Gastroesophageal sphincter (tissue), 4 donors: ENCODE data around the gene KRTAP1-5. TPM values are rescaled to one million over a fixed set of nuclear protein-coding genes. Genes with fewer than 3 reads are reported as not detected.

Experiments used
- ATAC-seq: fragments of 150-250 bp; one replicate; pipeline ENCODE4 v1.9.1; 2016; ENCODE audit warnings: mild to moderate bottlenecking, moderate library complexity
- H3K27ac ChIP-seq, 4 donors: fragments of 200-600 bp; sonication (generic) in 3 of 4; 1 replicate in 3 of 4; 2 replicates in 1 of 4; pipeline ENCODE4 v1.5.1; 2016 to 2019
- H3K27me3 ChIP-seq: fragments of 200-600 bp; sonication (generic); one replicate; pipeline ENCODE4 v1.5.1; 2019
- H3K36me3 ChIP-seq, 2 donors: fragments of 200-600 bp; sonication (generic); one replicate each; pipeline ENCODE4 v1.5.1; 2019; ENCODE audit warnings: control low read depth in 1 of 2
- H3K4me1 ChIP-seq, 3 donors: fragments of 200-600 bp; sonication (generic); 1 replicate in 2 of 3; 2 replicates in 1 of 3; pipeline ENCODE4 v1.5.1; 2016 to 2019; ENCODE audit warnings: control low read depth in 2 of 3
- H3K4me3 ChIP-seq, 2 donors: fragments of 200-600 bp; sonication (generic); one replicate each; pipeline ENCODE4 v1.5.1; 2019; ENCODE audit warnings: mild to moderate bottlenecking in 1 of 2, moderate library complexity in 1 of 2
- H3K9me3 ChIP-seq, 3 donors: fragments of 200-600 bp; sonication (generic); one replicate each; pipeline ENCODE4 v1.5.1; 2017 to 2019; ENCODE audit warnings: control low read depth in 2 of 3
- EP300 ChIP-seq: sonication (generic); formaldehyde crosslinking; IDR thresholded peaks from one replicate; pipeline ENCODE4 v1.6.1; 2017; ENCODE audit warnings: antibody characterized with exemption, mild to moderate bottlenecking
- POLR2A ChIP-seq, 2 donors: fragments of 450-650 bp; IDR thresholded peaks; one replicate each; pipeline ENCODE4 v1.6.1; 2017; ENCODE audit warnings: antibody characterized with exemption in 2 of 2, mild to moderate bottlenecking in 2 of 2, moderate library complexity in 1 of 2
- POLR2AphosphoS5 ChIP-seq: sonication (generic); formaldehyde crosslinking; IDR thresholded peaks from one replicate; pipeline ENCODE4 v1.6.1; 2017; ENCODE audit warnings: antibody characterized with exemption
- WGBS, 2 donors: methylation state at CpG; one replicate each; pipeline ENCODE4 v1.1.5; 2018; ENCODE audit warnings: low coverage in 1 of 2; 5-methylcytosine and 5-hydroxymethylcytosine counted together
- total RNA-seq, 4 donors: library from RNA; depleted of rRNA; stranded (reverse); fragments of >200 nt; gene quantifications; one replicate each; pipeline ENCODE4 v1.1.0, GENCODE V29; 2016
- TF ChIP-seq, protein P1 (sequence below), 4 experiments: fragments of 200-600 bp in 2 of 4; fragments of 450-650 bp in 2 of 4; sonication (generic) in 1 of 4; IDR thresholded peaks; one replicate each; pipeline ENCODE4 v1.5.1; 2017 to 2019; ENCODE audit warnings: antibody characterized with exemption in 4 of 4, mild to moderate bottlenecking in 2 of 4, moderate library complexity in 2 of 4

Gene KRTAP1-5
- total RNA-seq, 4 donors from 2014 or later, result not detected

DNA sequence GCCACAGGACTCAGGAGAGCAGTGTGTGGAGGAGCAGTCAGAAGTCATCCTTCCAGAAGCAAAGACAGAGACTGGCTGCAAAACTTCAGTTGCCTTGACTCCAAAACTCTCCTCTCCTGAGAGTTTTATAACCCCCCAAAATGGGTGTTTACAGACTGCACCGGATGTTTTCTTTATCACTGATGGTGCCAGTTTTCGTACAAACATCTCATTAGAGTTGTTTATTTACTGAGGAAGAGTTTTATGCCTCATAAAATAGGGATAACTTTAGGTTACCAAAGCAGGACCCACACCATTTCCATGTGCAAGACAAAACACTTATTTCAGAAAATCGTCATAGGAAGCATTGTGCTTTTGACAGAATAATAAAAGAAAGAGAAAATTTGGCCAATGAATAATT, 42.8 kb downstream of the KRTAP1-5 start, which contains the start of gene KRT40:
KRT40 (minus strand) TSS at position 101 of the 400 bp plus-strand sequence; CDS start at position 48, 53 bp downstream.
- H3K4me3 ChIP-seq, result no peak within 1 kb of the TSS
- WGBS, 2 donors, result 53 to 70% methylated on average over 3 of the region's 3 CpGs
- peaks cover 0 to 8% (median 0%) of the 10 kb centered on the region in 3 donors for H3K4me1 ChIP-seq
- H3K9me3 ChIP-seq, result no peaks in the 10 kb centered on the region
- TF ChIP-seq POLR2A (IDR thresholded peaks at IDR 0.05) (no peak), EP300 (no peak), POLR2AphosphoS5 (no peak)
- TF ChIP-seq, protein P1, sequence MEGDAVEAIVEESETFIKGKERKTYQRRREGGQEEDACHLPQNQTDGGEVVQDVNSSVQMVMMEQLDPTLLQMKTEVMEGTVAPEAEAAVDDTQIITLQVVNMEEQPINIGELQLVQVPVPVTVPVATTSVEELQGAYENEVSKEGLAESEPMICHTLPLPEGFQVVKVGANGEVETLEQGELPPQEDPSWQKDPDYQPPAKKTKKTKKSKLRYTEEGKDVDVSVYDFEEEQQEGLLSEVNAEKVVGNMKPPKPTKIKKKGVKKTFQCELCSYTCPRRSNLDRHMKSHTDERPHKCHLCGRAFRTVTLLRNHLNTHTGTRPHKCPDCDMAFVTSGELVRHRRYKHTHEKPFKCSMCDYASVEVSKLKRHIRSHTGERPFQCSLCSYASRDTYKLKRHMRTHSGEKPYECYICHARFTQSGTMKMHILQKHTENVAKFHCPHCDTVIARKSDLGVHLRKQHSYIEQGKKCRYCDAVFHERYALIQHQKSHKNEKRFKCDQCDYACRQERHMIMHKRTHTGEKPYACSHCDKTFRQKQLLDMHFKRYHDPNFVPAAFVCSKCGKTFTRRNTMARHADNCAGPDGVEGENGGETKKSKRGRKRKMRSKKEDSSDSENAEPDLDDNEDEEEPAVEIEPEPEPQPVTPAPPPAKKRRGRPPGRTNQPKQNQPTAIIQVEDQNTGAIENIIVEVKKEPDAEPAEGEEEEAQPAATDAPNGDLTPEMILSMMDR (IDR thresholded peaks at IDR 0.05), result no peak
- peaks cover 18% of the 10 kb centered on the region for H3K27me3 ChIP-seq
- no peak for ATAC-seq
- H3K36me3 ChIP-seq, result no peaks in the 10 kb centered on the region
- no peak within 1 kb of the TSS for H3K27ac ChIP-seq

- TF ChIP-seq POLR2A (IDR thresholded peaks at IDR 0.05), result no peak
- no peak for TF ChIP-seq POLR2AphosphoS5
- TF ChIP-seq, protein P1 (IDR thresholded peaks at IDR 0.05), result no peak
- TF ChIP-seq EP300, result no peak
- no peaks in the 10 kb centered on the region for H3K36me3 ChIP-seq
- peaks cover 22% of the 10 kb centered on the region for H3K27me3 ChIP-seq
- no peaks in the 10 kb centered on the region for H3K9me3 ChIP-seq
- 48 to 94% methylated on average over 2 to 5 of the region's 5 CpGs for WGBS, 2 donors
- H3K27ac ChIP-seq, result no peak overlapping the region
- no peak for ATAC-seq
- no peak overlapping the region for H3K4me3 ChIP-seq
- H3K4me1 ChIP-seq, result peaks cover 0 to 8% (median 0%) of the 10 kb centered on the region in 3 donors
These were observed 45.9 kb downstream of the KRTAP1-5 start for GRCh38 chr17:40981115-40981514.

DNA sequence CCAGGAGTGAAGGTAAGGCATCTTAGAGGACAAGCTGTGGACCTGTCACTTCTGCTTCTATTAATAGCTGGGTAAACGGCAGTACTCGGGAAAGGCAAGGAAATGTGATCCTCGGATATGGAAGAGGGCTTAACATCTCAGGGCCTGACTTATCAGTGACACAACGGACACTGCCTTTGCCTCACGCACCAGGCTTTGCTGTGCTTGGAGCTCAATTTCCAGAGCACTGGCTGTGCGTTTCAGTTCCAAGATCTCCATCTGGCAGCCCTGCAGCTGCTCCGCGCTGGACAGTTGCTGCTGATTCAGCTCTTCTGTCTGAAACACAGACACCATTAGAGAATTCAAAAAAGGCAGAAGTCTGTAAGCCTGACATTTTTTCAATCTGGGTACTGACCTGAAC, 46.4 kb downstream of the KRTAP1-5 start:
- Histone ChIP-seq H3K9me3 (no peaks in the 10 kb centered on the region), H3K27ac (no peak overlapping the region), H3K36me3 (no peaks in the 10 kb centered on the region), H3K4me1 (peaks cover 0 to 8% (median 0%) of the 10 kb centered on the region in 3 donors), H3K4me3 (no peak overlapping the region), H3K27me3 (peaks cover 26% of the 10 kb centered on the region)
- TF ChIP-seq EP300, result no peak
- TF ChIP-seq, protein P1 (IDR thresholded peaks at IDR 0.05), result no peak
- TF ChIP-seq POLR2AphosphoS5, result no peak
- no peak for ATAC-seq
- WGBS, 2 donors, result 4% methylated on average over 5 to 7 of the region's 8 CpGs

DNA sequence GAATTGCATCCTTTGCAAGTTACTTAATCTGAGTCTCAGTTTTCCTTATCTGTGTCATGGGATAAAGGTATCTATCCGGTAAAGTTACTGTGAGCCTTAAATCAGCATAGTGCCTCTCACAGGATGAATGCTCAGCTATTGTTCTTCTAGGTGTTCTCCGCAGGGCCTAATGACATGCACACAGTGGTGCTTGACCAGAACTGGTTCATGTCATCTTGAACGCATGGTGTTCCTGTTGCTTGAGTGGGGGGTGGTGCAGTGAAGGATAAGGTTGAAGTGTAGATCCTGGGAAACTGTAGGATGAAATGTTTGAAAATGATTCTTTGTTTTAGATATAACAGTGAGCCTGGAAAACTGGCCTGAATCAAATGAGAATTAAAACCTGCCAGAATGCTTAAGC, 46.9 kb downstream of the KRTAP1-5 start:
- no peak overlapping the region for H3K4me3 ChIP-seq
- no peaks in the 10 kb centered on the region for H3K36me3 ChIP-seq
- peaks cover 26% of the 10 kb centered on the region for H3K27me3 ChIP-seq
- no peak for ATAC-seq
- 69 to 77% methylated on average over 2 of the region's 3 CpGs for WGBS, 2 donors
- peaks cover 0 to 8% (median 0%) of the 10 kb centered on the region in 3 donors for H3K4me1 ChIP-seq
- no peaks in the 10 kb centered on the region for H3K9me3 ChIP-seq
- H3K27ac ChIP-seq, result no peak overlapping the region
- TF ChIP-seq POLR2A (IDR thresholded peaks at IDR 0.05), result no peak
- no peak for TF ChIP-seq EP300
- TF ChIP-seq, protein P1 (IDR thresholded peaks at IDR 0.05), result no peak
- TF ChIP-seq POLR2AphosphoS5, result no peak

GRCh38 chr17:40978575-40979151, 48.3 kb downstream of the KRTAP1-5 start:
- Histone ChIP-seq H3K9me3 (no peaks in the 10 kb centered on the region), H3K27ac (no peak overlapping the region), H3K4me1 (peaks cover 0 to 8% (median 0%) of the 10 kb centered on the region in 3 donors), H3K4me3 (no peak overlapping the region), H3K36me3 (no peaks in the 10 kb centered on the region), H3K27me3 (peaks cover 25% of the 10 kb centered on the region)
- no peak for ATAC-seq
- WGBS, 2 donors, result 76% methylated on average over 10 of the region's 13 CpGs; no CpG with 5 or more reads in 1 of the 2 donors
- no peak for TF ChIP-seq POLR2AphosphoS5
- TF ChIP-seq POLR2A (IDR thresholded peaks at IDR 0.05), result no peak
- TF ChIP-seq, protein P1 (IDR thresholded peaks at IDR 0.05), result no peak
- no peak for TF ChIP-seq EP300
